HCT116 (cell line): Measurements from ENCODE around the gene KCTD18. TPM values are rescaled to one million over a fixed set of nuclear protein-coding genes. Genes with fewer than 3 reads are reported as not detected.

ENCODE experiments used
- ATAC-seq: fragments of 200-7000 bp; cut with Tn5 transposase; 2 replicates; pipeline ENCODE4 v1.9.1; 2020; ENCODE audit warnings: mild to moderate bottlenecking, moderate library complexity
- BruUV-seq: library from RNA; stranded (reverse); fragments of 400-500 nt; replicated peaks from 2 replicates; lab custom pipeline; 2021; lab: Mats Ljungman, UMichigan
- CTCF ChIA-PET: fragments of 300-600 bp; sonication (Branson Sonifier 250); formaldehyde crosslinking; loops from one replicate; lab custom pipeline; 2021; ENCODE audit warnings: antibody characterized with exemption; lab: Charles Lee
- POLR2A ChIA-PET: fragments of 300-600, 350-600 bp; sonication (Branson Sonifier 250); formaldehyde crosslinking; loops from one replicate; lab custom pipeline; 2021; ENCODE audit warnings: antibody characterized with exemption; lab: Charles Lee
- RAD21 ChIA-PET, 2 experiments: fragments of 300-600 bp; sonication (Branson Sonifier 250); formaldehyde crosslinking; loops; one replicate each; lab custom pipeline; 2023; ENCODE audit warnings: low total read pairs in 2 of 2; ENCODE audit not compliant: uncharacterized antibody in 2 of 2, unreplicated experiment in 2 of 2, low non-redundant PET in 1 of 2; lab: Charles Lee
- DNase-seq: peaks from one replicate; pipeline ENCODE4 v3.0.0-alpha.2; 2010; ENCODE audit warnings: low read depth, low spot score
- H2AFZ ChIP-seq: fragments of 200-600 bp; shearing (Covaris generic), sonication (generic); 2 replicates; pipeline ENCODE4 v1.6.1; 2017; ENCODE audit warnings: low read depth, mixed run types, mixed read lengths, antibody characterized with exemption, low read length; ENCODE audit not compliant: poor library complexity, severe bottlenecking
- H3K27ac ChIP-seq: 2 replicates; pipeline ENCODE4 v1.5.1; 2012; ENCODE audit warnings: low read depth, low read length
- H3K27me3 ChIP-seq: fragments of 200-600 bp; sonication (generic); 2 replicates; pipeline ENCODE4 v1.6.1; 2016; ENCODE audit warnings: mixed run types, low read length, mixed read lengths; ENCODE audit not compliant: insufficient read depth
- H3K36me3 ChIP-seq, 2 experiments: fragments of 200-500 bp in 1 of 2; fragments of 200-600 bp in 1 of 2; sonication (Bioruptor generic) in 1 of 2; sonication (generic) in 1 of 2; 2 replicates each; pipeline versions ENCODE4 v1.5.1 to v1.6.1; 2014 to 2016; ENCODE audit warnings: low read length in 2 of 2, inconsistent platforms in 1 of 2, mixed read lengths in 1 of 2, mixed run types in 1 of 2; ENCODE audit not compliant: insufficient read depth in 2 of 2, control insufficient read depth in 1 of 2
- H3K4me1 ChIP-seq, 2 experiments: fragments of 200-600 bp in 1 of 2; sonication (generic) in 1 of 2; 2 replicates each; pipeline versions ENCODE4 v1.5.1 to v1.6.1; 2012 to 2017; ENCODE audit warnings: low read length in 2 of 2, inconsistent platforms in 1 of 2, mild to moderate bottlenecking in 1 of 2, mixed read lengths in 1 of 2, mixed run types in 1 of 2, moderate library complexity in 1 of 2; ENCODE audit not compliant: insufficient read depth in 2 of 2, control insufficient read depth in 1 of 2
- H3K4me2 ChIP-seq: fragments of 200-600 bp; sonication (generic); 2 replicates; pipeline ENCODE4 v1.6.1; 2017; ENCODE audit warnings: mixed run types, low read length, mixed read lengths
- H3K4me3 ChIP-seq, 2 experiments: fragments of 200-600 bp in 1 of 2; sonication (generic) in 1 of 2; replicated peaks in 1 of 2; 2 replicates each; pipeline ENCODE4 v1.5.1; 2011 to 2016; ENCODE audit warnings: low read length in 2 of 2, control low read depth in 1 of 2, low read depth in 1 of 2, mild to moderate bottlenecking in 1 of 2, mixed read lengths in 1 of 2, mixed run types in 1 of 2
- H3K79me2 ChIP-seq: fragments of 200-600 bp; sonication (generic); 2 replicates; pipeline ENCODE4 v1.6.1; 2017; ENCODE audit warnings: mild to moderate bottlenecking, mixed run types, low read length, moderate library complexity, mixed read lengths; ENCODE audit not compliant: insufficient read depth
- H3K9ac ChIP-seq: fragments of 200-600 bp; sonication (generic); 2 replicates; pipeline ENCODE4 v1.6.1; 2016; ENCODE audit warnings: low read length, mixed read lengths
- H3K9me2 ChIP-seq: fragments of 200-600 bp; sonication (generic), shearing (Covaris generic); 2 replicates; pipeline ENCODE4 v1.6.1; 2017; ENCODE audit warnings: mixed run types, mild to moderate bottlenecking, moderate library complexity; ENCODE audit not compliant: insufficient read depth
- H3K9me3 ChIP-seq, 2 experiments: fragments of 200-500 bp in 1 of 2; fragments of 200-600 bp in 1 of 2; sonication (Bioruptor generic) in 1 of 2; sonication (generic) in 1 of 2; 2 replicates each; pipeline ENCODE4 v1.6.1; 2014 to 2017; ENCODE audit warnings: low read length in 2 of 2, mixed read lengths in 2 of 2, inconsistent platforms in 1 of 2, low read depth in 1 of 2, mild to moderate bottlenecking in 1 of 2, mixed run types in 1 of 2, moderate library complexity in 1 of 2; ENCODE audit not compliant: control insufficient read depth in 1 of 2, insufficient read depth in 1 of 2
- H4K20me1 ChIP-seq: fragments of 200-600 bp; sonication (generic), shearing (Covaris generic); 2 replicates; pipeline ENCODE4 v1.6.1; 2017; ENCODE audit warnings: mixed run types, mild to moderate bottlenecking, moderate library complexity; ENCODE audit not compliant: insufficient read depth
- CBX3 ChIP-seq: IDR thresholded peaks from 2 replicates; pipeline ENCODE4 v1.6.1; 2012; ENCODE audit warnings: low read depth
- CEBPB ChIP-seq: IDR thresholded peaks from 2 replicates; pipeline ENCODE4 v1.6.1; 2012; ENCODE audit warnings: low read depth
- EGR1 ChIP-seq: IDR thresholded peaks from 2 replicates; pipeline ENCODE4 v1.6.1; 2012; ENCODE audit warnings: low read depth
- ELF1 ChIP-seq: IDR thresholded peaks from 2 replicates; pipeline ENCODE4 v1.6.1; 2012; ENCODE audit warnings: low read depth, borderline replicate concordance
- FOSL1 ChIP-seq: IDR thresholded peaks from 2 replicates; pipeline ENCODE4 v1.6.1; 2012; ENCODE audit warnings: low read depth
- POLR2A ChIP-seq: IDR thresholded peaks from 2 replicates; pipeline ENCODE4 v1.7.0; 2011; ENCODE audit warnings: borderline replicate concordance; ENCODE audit not compliant: insufficient read depth, insufficient read length; ENCODE audit errors: extremely low read depth
- RAD21 ChIP-seq: IDR thresholded peaks from 2 replicates; pipeline ENCODE4 v1.6.1; 2012; ENCODE audit warnings: low read depth, mild to moderate bottlenecking
- SIN3A ChIP-seq: IDR thresholded peaks from 2 replicates; pipeline ENCODE4 v1.6.1; 2012; ENCODE audit warnings: low read depth
- SP1 ChIP-seq: IDR thresholded peaks from 2 replicates; pipeline ENCODE4 v1.6.1; 2012; ENCODE audit warnings: low read depth
- SRF ChIP-seq: IDR thresholded peaks from 2 replicates; pipeline ENCODE4 v1.6.1; 2012; ENCODE audit warnings: low read depth
- TCF7L2 ChIP-seq: IDR thresholded peaks from 2 replicates; pipeline ENCODE4 v1.7.0; 2011; ENCODE audit warnings: borderline replicate concordance, inconsistent platforms; ENCODE audit not compliant: insufficient read depth, insufficient read length; ENCODE audit errors: extremely low read depth
- YY1 ChIP-seq: IDR thresholded peaks from 2 replicates; pipeline ENCODE4 v1.6.1; 2011; ENCODE audit warnings: low read length, low read depth, moderate library complexity, mild to moderate bottlenecking; ENCODE audit not compliant: insufficient replicate concordance; ENCODE audit errors: extremely low read depth
- ZBTB33 ChIP-seq: IDR thresholded peaks from 2 replicates; pipeline ENCODE4 v1.6.1; 2011; ENCODE audit warnings: mild to moderate bottlenecking, low read length, moderate library complexity; ENCODE audit not compliant: insufficient replicate concordance; ENCODE audit errors: extremely low read depth
- ZFX ChIP-seq: fragments of 450-650 bp; IDR thresholded peaks from 2 replicates; pipeline ENCODE4 v1.6.1; 2017
- ZNF274 ChIP-seq: fragments of 200-500 bp; sonication (Bioruptor generic); IDR thresholded peaks from 2 replicates; pipeline ENCODE4 v1.6.1; 2014; ENCODE audit warnings: mild to moderate bottlenecking, low read depth, low read length, inconsistent platforms
- intact Hi-C: fragments of 100-400 bp; cut with micrococcal nuclease; formaldehyde crosslinking; loops from 2 replicates; pipeline ENCODE4 v1.10.0; 2022
- total RNA-seq: library from RNA; stranded (reverse); gene quantifications from one replicate; pipeline ENCODE4 v1.2.1, GENCODE V29; 2021; ENCODE audit not compliant: unreplicated experiment
- TF ChIP-seq, protein P1 (sequence below), 3 experiments: fragments of 200-600 bp in 1 of 3; sonication (generic) in 1 of 3; IDR thresholded peaks in 2 of 3; conservative IDR thresholded peaks in 1 of 3; 2 replicates each; pipeline ENCODE4 v1.5.1; 2012 to 2017; ENCODE audit warnings: low read depth in 2 of 3, low read length in 2 of 3, antibody characterized with exemption in 1 of 3, borderline replicate concordance in 1 of 3, control low read depth in 1 of 3, mild to moderate bottlenecking in 1 of 3, mixed read lengths in 1 of 3, mixed run types in 1 of 3, moderate library complexity in 1 of 3; ENCODE audit not compliant: insufficient read depth in 1 of 3
- TF ChIP-seq, protein P2 (sequence below): IDR thresholded peaks from 2 replicates; pipeline ENCODE4 v1.6.1; 2012

Gene KCTD18
- total RNA-seq, 1 experiment from 2014 or later, result 12.8 TPM

GRCh38 chr2:200469708-200470211 lies 40.1 kb downstream of the KCTD18 start:
- no peak for DNase-seq
- TF ChIP-seq EGR1 (no peak), POLR2A (no peak), ZBTB33 (no peak), SP1 (no peak), CEBPB (no peak), YY1 (no peak), TCF7L2 (no peak), ELF1 (no peak), RAD21 (no peak), ZNF274 (no peak), SRF (no peak), ZFX (no peak), SIN3A (no peak), FOSL1 (no peak), CBX3 (no peak)
- TF ChIP-seq, protein P1, sequence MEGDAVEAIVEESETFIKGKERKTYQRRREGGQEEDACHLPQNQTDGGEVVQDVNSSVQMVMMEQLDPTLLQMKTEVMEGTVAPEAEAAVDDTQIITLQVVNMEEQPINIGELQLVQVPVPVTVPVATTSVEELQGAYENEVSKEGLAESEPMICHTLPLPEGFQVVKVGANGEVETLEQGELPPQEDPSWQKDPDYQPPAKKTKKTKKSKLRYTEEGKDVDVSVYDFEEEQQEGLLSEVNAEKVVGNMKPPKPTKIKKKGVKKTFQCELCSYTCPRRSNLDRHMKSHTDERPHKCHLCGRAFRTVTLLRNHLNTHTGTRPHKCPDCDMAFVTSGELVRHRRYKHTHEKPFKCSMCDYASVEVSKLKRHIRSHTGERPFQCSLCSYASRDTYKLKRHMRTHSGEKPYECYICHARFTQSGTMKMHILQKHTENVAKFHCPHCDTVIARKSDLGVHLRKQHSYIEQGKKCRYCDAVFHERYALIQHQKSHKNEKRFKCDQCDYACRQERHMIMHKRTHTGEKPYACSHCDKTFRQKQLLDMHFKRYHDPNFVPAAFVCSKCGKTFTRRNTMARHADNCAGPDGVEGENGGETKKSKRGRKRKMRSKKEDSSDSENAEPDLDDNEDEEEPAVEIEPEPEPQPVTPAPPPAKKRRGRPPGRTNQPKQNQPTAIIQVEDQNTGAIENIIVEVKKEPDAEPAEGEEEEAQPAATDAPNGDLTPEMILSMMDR (IDR thresholded peaks at IDR 0.05 in 2 of 3, conservative IDR thresholded peaks at IDR 0.05 in 1 of 3; ENCODE audit: borderline replicate concordance in 1 of 3, insufficient read depth in 1 of 3, low read depth in 2 of 3, low read length in 2 of 3), result no peak
- TF ChIP-seq, protein P2, sequence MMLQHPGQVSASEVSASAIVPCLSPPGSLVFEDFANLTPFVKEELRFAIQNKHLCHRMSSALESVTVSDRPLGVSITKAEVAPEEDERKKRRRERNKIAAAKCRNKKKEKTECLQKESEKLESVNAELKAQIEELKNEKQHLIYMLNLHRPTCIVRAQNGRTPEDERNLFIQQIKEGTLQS, result no peak
- TF ChIP-seq, all 23 proteins: peak for 0
- Histone ChIP-seq H3K79me2 (no peaks in the 10 kb centered on the region), H2AFZ (no peak overlapping the region), H3K4me3 (no peak overlapping the region), H3K9me2 (no peaks in the 10 kb centered on the region), H4K20me1 (no peaks in the 10 kb centered on the region), H3K27me3 (no peaks in the 10 kb centered on the region), H3K4me1 (no peaks in the 10 kb centered on the region), H3K9me3 (no peaks in the 10 kb centered on the region), H3K27ac (no peak overlapping the region), H3K36me3 (peaks cover 11 to 34% of the 10 kb centered on the region in 2 experiments; a peak in 2 of 4 replicates), H3K9ac (no peak overlapping the region), H3K4me2 (no peak overlapping the region)
- intact Hi-C loops, result loop anchor here (5.0 kb wide), 1 partner anchor 162 kb away; the partner anchor contains the start of gene SPATS2L
- BruUV-seq, result no TSS peak
- ATAC-seq, result no peak
- RAD21 ChIA-PET, result no interaction called here
- POLR2A ChIA-PET, result no interaction called here
- CTCF ChIA-PET, result interaction anchor here (1.3 to 1.5 kb wide), 3 partner anchors 14 to 490 kb away, joined by 6 to 9 read pairs (median 7); no protein-coding TSS in a partner anchor
